Loucy (cell line): ENCODE measurements around the gene TGM4.

Source experiments
- CTCF ChIP-seq: fragments of 200-600 bp; sonication (generic); conservative IDR thresholded peaks from 2 replicates; pipeline ENCODE4 v1.5.1; 2014; ENCODE audit warnings: mild to moderate bottlenecking, antibody characterized with exemption, low read length
- EZH2phosphoT487 ChIP-seq: fragments of 200-600 bp; IDR thresholded peaks from 2 replicates; pipeline ENCODE4 v1.6.1; 2018; ENCODE audit warnings: antibody characterized with exemption, mild to moderate bottlenecking, moderate library complexity, borderline replicate concordance

DNA sequence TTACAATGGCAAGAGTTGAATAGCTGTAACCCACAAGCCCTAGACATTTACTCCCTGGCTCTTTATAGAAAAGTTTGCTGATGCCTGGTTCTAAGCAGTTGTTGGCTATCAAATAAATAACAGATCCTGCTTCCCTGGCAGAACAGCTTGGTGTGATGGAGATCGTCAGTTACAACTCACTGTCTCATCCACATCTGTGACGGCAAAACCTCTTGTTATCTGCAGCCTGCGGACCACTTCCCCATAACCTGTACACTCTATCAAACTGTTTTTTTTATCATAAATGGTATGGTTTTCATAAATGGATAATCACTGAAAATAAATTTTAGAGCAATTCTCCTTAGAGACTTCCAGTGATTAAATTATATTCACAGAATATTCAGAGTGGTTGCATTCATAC lies 87.5 kb downstream of the TGM4 start:
- no peak for TF ChIP-seq CTCF
- TF ChIP-seq EZH2phosphoT487, result no peak
